HepG2 (cell line): ENCODE results near the gene DVL3. TPM values are rescaled to one million over a fixed set of nuclear protein-coding genes. Genes with fewer than 3 reads are reported as not detected.

Experiments
- ATAC-seq: fragments of 200-7000 bp; cut with Tn5 transposase; 3 replicates; pipeline ENCODE4 v1.9.1; 2020; ENCODE audit warnings: mild to moderate bottlenecking, moderate library complexity
- BruUV-seq: library from RNA; stranded (reverse); fragments of 400-500 nt; replicated peaks from 2 replicates; lab custom pipeline; 2021; lab: Mats Ljungman, UMichigan
- CTCF ChIA-PET: fragments of 300-600 bp; formaldehyde crosslinking; extraction: SDS; loops from one replicate; lab custom pipeline; 2021; ENCODE audit warnings: low total read pairs, inconsistent platforms, low intra/inter-chr PET ratio; lab: Yijun Ruan, JAX
- POLR2A ChIA-PET: fragments of 350-600 bp; sonication (Branson Sonifier 250); formaldehyde crosslinking; loops from one replicate; lab custom pipeline; 2020; ENCODE audit warnings: antibody characterized with exemption, inconsistent platforms; lab: Yijun Ruan, JAX
- DNase-seq: peaks from one replicate; pipeline ENCODE4 v3.0.0-alpha.2; 2015; ENCODE audit warnings: low spot score
- FAIRE-seq: peaks from 3 replicates; lab custom pipeline; 2011; peaks lifted over from hg19 to GRCh38; lab: Jason Lieb, UNC
- H2AFZ ChIP-seq: one replicate; pipeline ENCODE4 v1.6.1; 2011; ENCODE audit warnings: low read length, inconsistent platforms
- H3K27ac ChIP-seq: fragments of 300-600 bp; 3 replicates; pipeline ENCODE4 v1.8.0; 2011; ENCODE audit warnings: mixed run types, mild to moderate bottlenecking, mixed read lengths, low read length, inconsistent platforms; ENCODE audit not compliant: insufficient read depth; ENCODE audit errors: extremely low read length
- H3K27me3 ChIP-seq, 2 experiments: fragments of 200-600 bp in 1 of 2; 2 replicates in 1 of 2; 3 replicates in 1 of 2; pipeline versions ENCODE4 v1.6.0 to v1.8.0; 2011; ENCODE audit warnings: low read length in 2 of 2, mild to moderate bottlenecking in 2 of 2, moderate library complexity in 2 of 2, inconsistent platforms in 1 of 2; ENCODE audit not compliant: insufficient read depth in 2 of 2, control insufficient read depth in 1 of 2
- H3K36me3 ChIP-seq, 2 experiments: fragments of 200-600 bp in 1 of 2; replicated peaks in 1 of 2; 2 replicates in 1 of 2; 3 replicates in 1 of 2; pipeline versions ENCODE4 v1.5.1 to v1.8.0; 2011; ENCODE audit warnings: low read length in 2 of 2, inconsistent platforms in 1 of 2; ENCODE audit not compliant: insufficient read depth in 2 of 2, control insufficient read depth in 1 of 2
- H3K4me1 ChIP-seq: 2 replicates; pipeline ENCODE4 v1.5.1; 2012; ENCODE audit warnings: low read length, inconsistent platforms; ENCODE audit not compliant: insufficient read depth
- H3K4me2 ChIP-seq: 2 replicates; pipeline ENCODE4 v1.6.0; 2011; ENCODE audit warnings: low read depth, low read length, inconsistent platforms
- H3K4me3 ChIP-seq, 3 experiments: fragments of 200-600 bp in 1 of 3; sonication (generic), shearing (Covaris generic) in 1 of 3; replicated peaks in 1 of 3; 2 replicates each; pipeline ENCODE4 v1.5.1; 2011 to 2016; ENCODE audit warnings: low read length in 3 of 3, inconsistent platforms in 2 of 3, low read depth in 2 of 3, mild to moderate bottlenecking in 2 of 3, control low read depth in 1 of 3, mixed read lengths in 1 of 3; ENCODE audit not compliant: insufficient read depth in 1 of 3
- H3K79me2 ChIP-seq: one replicate; pipeline ENCODE4 v1.6.1; 2011; ENCODE audit warnings: low read length, inconsistent platforms; ENCODE audit not compliant: insufficient read depth
- H3K9ac ChIP-seq: 2 replicates; pipeline ENCODE4 v1.6.0; 2011; ENCODE audit warnings: mild to moderate bottlenecking, low read depth, low read length, inconsistent platforms; ENCODE audit not compliant: insufficient read depth
- H3K9me3 ChIP-seq: 2 replicates; pipeline ENCODE4 v1.5.1; 2012; ENCODE audit warnings: mild to moderate bottlenecking, low read length
- H4K20me1 ChIP-seq: 2 replicates; pipeline ENCODE4 v1.6.0; 2011; ENCODE audit warnings: inconsistent platforms, mild to moderate bottlenecking, low read length, moderate library complexity; ENCODE audit not compliant: insufficient read depth
- ASH2L ChIP-seq: fragments of 300-600, 200-600 bp; sonication (generic); IDR thresholded peaks from 2 replicates; pipeline ENCODE4 v1.7.0; 2017; ENCODE audit warnings: low read depth, mild to moderate bottlenecking, moderate library complexity, mixed read lengths, low read length; ENCODE audit not compliant: insufficient read length
- ATF2 ChIP-seq: sonication (generic); formaldehyde crosslinking; IDR thresholded peaks from 2 replicates; pipeline ENCODE4 v1.4.0; 2020; ENCODE audit warnings: missing genetic modification reagents
- BCL3 ChIP-seq: sonication (generic); formaldehyde crosslinking; IDR thresholded peaks from 2 replicates; pipeline ENCODE4 v1.5.1; 2020; ENCODE audit warnings: mild to moderate bottlenecking, missing genetic modification reagents, moderate library complexity
- ELF1 ChIP-seq: sonication (generic); formaldehyde crosslinking; IDR thresholded peaks from 2 replicates; pipeline ENCODE4 v1.4.0; 2020; ENCODE audit warnings: missing genetic modification reagents
- ELF4 ChIP-seq: sonication (generic); formaldehyde crosslinking; IDR thresholded peaks from 2 replicates; pipeline ENCODE4 v1.5.0; 2020; ENCODE audit warnings: missing genetic modification reagents, mild to moderate bottlenecking, moderate library complexity, borderline replicate concordance
- FOXA3 ChIP-seq: IDR thresholded peaks from 2 replicates; pipeline ENCODE4 v1.6.1; 2016; ENCODE audit warnings: missing genetic modification reagents, missing compliant biosample characterization
- FOXP1 ChIP-seq, 2 experiments: fragments of 450-650 bp in 1 of 2; IDR thresholded peaks; 2 replicates each; pipeline ENCODE4 v1.6.1; 2017 to 2018; ENCODE audit warnings: antibody characterized with exemption in 1 of 2
- HMG20B ChIP-seq: conservative IDR thresholded peaks from 2 replicates; pipeline ENCODE4 v1.6.1; 2016; ENCODE audit warnings: missing genetic modification reagents, missing compliant biosample characterization
- KAT7 ChIP-seq: IDR thresholded peaks from 2 replicates; pipeline ENCODE4 v1.6.1; 2018; ENCODE audit warnings: borderline replicate concordance, missing compliant biosample characterization
- NFYB ChIP-seq: sonication (generic); formaldehyde crosslinking; IDR thresholded peaks from 2 replicates; pipeline ENCODE4 v1.4.0; 2020; ENCODE audit warnings: missing genetic modification reagents
- SP2 ChIP-seq: sonication (generic); formaldehyde crosslinking; IDR thresholded peaks from 2 replicates; pipeline ENCODE4 v1.5.1; 2020; ENCODE audit warnings: mild to moderate bottlenecking, missing genetic modification reagents
- USF2 ChIP-seq, 2 experiments: sonication (generic) in 1 of 2; formaldehyde crosslinking in 1 of 2; IDR thresholded peaks; 2 replicates each; pipeline versions ENCODE4 v1.5.1 to v1.6.1; 2011 to 2020; ENCODE audit warnings: borderline replicate concordance in 1 of 2, low read depth in 1 of 2, low read length in 1 of 2, mild to moderate bottlenecking in 1 of 2, missing genetic modification reagents in 1 of 2, moderate library complexity in 1 of 2
- XRCC5 ChIP-seq: fragments of 200-400 bp; formaldehyde crosslinking; optimal IDR thresholded peaks from 2 replicates; pipeline ENCODE3; 2017; ENCODE audit warnings: mild to moderate bottlenecking, low read length
- ZNF329 ChIP-seq: sonication (generic); formaldehyde crosslinking; IDR thresholded peaks from 2 replicates; pipeline ENCODE4 v1.9.0; 2021; ENCODE audit warnings: low read depth, mild to moderate bottlenecking, missing genetic modification reagents
- ZNF367 ChIP-seq: sonication (generic); formaldehyde crosslinking; IDR thresholded peaks from 2 replicates; pipeline ENCODE4 v1.4.0; 2020; ENCODE audit warnings: missing genetic modification reagents, borderline replicate concordance
- ZNF441 ChIP-seq: sonication (generic); formaldehyde crosslinking; IDR thresholded peaks from 2 replicates; pipeline ENCODE4 v1.7.0; 2021; ENCODE audit warnings: missing genetic modification reagents, borderline replicate concordance
- ZNF792 ChIP-seq: IDR thresholded peaks from 2 replicates; pipeline ENCODE4 v1.6.1; 2016
- ZSCAN9 ChIP-seq: IDR thresholded peaks from 2 replicates; pipeline ENCODE4 v1.6.1; 2016; ENCODE audit warnings: borderline replicate concordance
- WGBS: methylation state at CpG from one replicate; pipeline ENCODE4 v1.1.6; 2017; ENCODE audit warnings: low lambda C conversion rate; 5-methylcytosine and 5-hydroxymethylcytosine counted together
- in situ Hi-C: cut with HindIII; loops from 2 replicates; pipeline ENCODE4 v1.10.0; 2017; ENCODE audit warnings: low pct_unique_long_range_greater_than_20kb; ENCODE audit not compliant: extremely low pct_ligation_motif_present
- intact Hi-C: fragments of 100-400 bp; cut with micrococcal nuclease; formaldehyde crosslinking; loops from one replicate; pipeline ENCODE4 v1.10.0; 2022; ENCODE audit not compliant: unreplicated experiment
- polyA plus RNA-seq, 8 experiments: library from polyadenylated mRNA; depleted of rRNA in 3 of 8; stranded (reverse) in 7 of 8; unstranded in 1 of 8; fragments of >200 nt; fragmentation: Illumina TruSeq in 4 of 8; extraction: Trizol in 4 of 8; gene quantifications; 2 replicates each; pipeline versions ENCODE4 v1.2.1 to v1.2.3, GENCODE V29; 2011 to 2016; ENCODE audit warnings: low read depth in 4 of 8, missing spikeins in 1 of 8, mixed read lengths in 1 of 8; ENCODE audit not compliant: insufficient read depth in 1 of 8
- total RNA-seq, 5 experiments: library from RNA; depleted of rRNA; stranded (reverse); fragments of >200 nt; fragmentation: Illumina TruSeq; extraction: Trizol; gene quantifications; 2 replicates each; pipeline ENCODE4 v1.2.3, GENCODE V29; 2016; ENCODE audit warnings: low read depth in 1 of 5

DVL3 gene
- total and polyA plus RNA-seq, 2 of the 13 experiments (the other 11 are each of a cell fraction or from before 2014, with no cell fraction given) = 29.0 to 36.1 TPM

GRCh38 chr3:184142199-184142598 lies 13.0 kb upstream of the DVL3 start (continued):
- TF ChIP-seq ATF2 (CRISPR knock-in tag) (no peak), ELF4 (no peak)

- ChIA-PET POLR2A (interaction anchor here (1.2 kb wide), 1 partner anchor 98 kb away, joined by 3 read pairs; no protein-coding TSS in a partner anchor), CTCF (no interaction called here)
- H3K4me3 ChIP-seq = no peak overlapping the region
- H3K4me1 ChIP-seq = peaks cover 7% of the 10 kb centered on the region
- TF ChIP-seq ZNF329 (CRISPR knock-in tag) (no peak), FOXA3 (no peak), ASH2L (no peak), BCL3 (CRISPR knock-in tag) (no peak), HMG20B (no peak), XRCC5 (no peak), FOXP1 (IDR thresholded peaks at IDR 0.05) (no peak), FOXP1 (CRISPR knock-in tag; IDR thresholded peaks at IDR 0.05) (no peak), KAT7 (CRISPR knock-in tag) (no peak), SP2 (CRISPR knock-in tag) (no peak), ZNF441 (CRISPR knock-in tag) (no peak), ZNF792 (no peak), ELF1 (no peak), ZNF367 (CRISPR knock-in tag) (no peak), ZSCAN9 (no peak), USF2 (IDR thresholded peaks at IDR 0.05; ENCODE audit: low read depth, low read length) (no peak), USF2 (CRISPR knock-in tag; IDR thresholded peaks at IDR 0.05; ENCODE audit: borderline replicate concordance) (no peak), NFYB (no peak)
- in situ Hi-C loops (loop anchor here (25.0 kb wide), 1 partner anchor 256 kb away; the partner anchor contains the start of gene PARL), intact Hi-C loops (no loop called here)
- H3K4me2 ChIP-seq = no peak overlapping the region
- H3K79me2 ChIP-seq = no peaks in the 10 kb centered on the region
- 97% methylated on average over 3 of the region's 3 CpGs for WGBS
- DNase-seq (no peak), FAIRE-seq (no peak), ATAC-seq (no peak)
- peaks cover 26 to 62% of the 10 kb centered on the region in 2 experiments for H3K36me3 ChIP-seq
- no peak overlapping the region for H2AFZ ChIP-seq
- no peak overlapping the region for H3K27ac ChIP-seq
- BruUV-seq = no TSS peak
- no peaks in the 10 kb centered on the region for H3K9me3 ChIP-seq
- H3K9ac ChIP-seq = no peak overlapping the region
- H3K27me3 ChIP-seq = no peaks in the 10 kb centered on the region
- H4K20me1 ChIP-seq = no peaks in the 10 kb centered on the region
These were observed 11.8 kb upstream of the DVL3 start for GRCh38 chr3:184143327-184143726.
